HL-60 (cell line): ENCODE results near the gene CD93.

Experiments used
- GABPA ChIP-seq: IDR thresholded peaks from 2 replicates; pipeline ENCODE4 v1.6.1; 2012; ENCODE audit warnings: low read depth
- POLR2AphosphoS5 ChIP-seq: IDR thresholded peaks from 2 replicates; pipeline ENCODE4 v1.6.1; 2012; ENCODE audit warnings: low read depth
- SPI1 ChIP-seq: IDR thresholded peaks from 2 replicates; pipeline ENCODE4 v1.6.1; 2012; ENCODE audit warnings: low read depth, mild to moderate bottlenecking, borderline replicate concordance
- TF ChIP-seq, protein P1 (sequence below): IDR thresholded peaks from 2 replicates; pipeline ENCODE4 v1.6.1; 2012; ENCODE audit warnings: low read depth; ENCODE audit not compliant: insufficient replicate concordance
- TF ChIP-seq, protein P2 (sequence below): IDR thresholded peaks from one replicate; pipeline ENCODE4 v1.5.1; 2011; ENCODE audit warnings: low read length, control low read depth, inconsistent platforms; ENCODE audit not compliant: insufficient read depth

DNA sequence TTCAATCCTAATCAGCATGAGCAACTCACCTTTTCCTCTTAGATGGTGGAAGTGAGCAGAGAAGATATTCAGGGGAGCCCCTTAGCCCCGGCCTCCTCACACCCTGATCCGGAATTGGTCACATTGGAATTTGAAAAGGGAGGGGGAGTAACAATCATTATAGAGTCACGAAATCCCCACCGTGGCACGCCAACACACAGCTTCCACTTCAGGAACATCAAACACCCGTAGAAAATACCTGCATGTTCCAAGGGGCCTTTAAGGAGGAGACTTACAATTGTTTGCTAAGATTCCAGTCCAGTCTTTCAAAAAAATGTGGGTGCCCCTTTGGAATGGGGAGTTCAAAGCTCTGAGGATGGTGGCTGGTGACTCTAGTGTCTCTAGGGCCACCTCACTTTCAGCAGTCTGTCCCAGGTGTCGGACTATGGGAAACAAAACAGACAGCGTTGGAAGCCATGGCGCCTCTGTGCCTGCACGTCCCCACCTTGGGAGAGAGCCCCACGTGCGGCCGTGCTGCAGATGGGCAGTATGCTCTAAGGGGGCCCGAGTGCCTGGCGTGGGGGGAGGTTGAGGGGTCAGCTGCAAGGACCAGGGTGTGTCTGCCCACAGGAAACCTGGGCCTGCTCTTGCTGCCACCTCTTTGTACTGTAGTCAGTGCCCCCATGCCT, 2.4 kb downstream of the CD93 start:
- TF ChIP-seq, protein P1, sequence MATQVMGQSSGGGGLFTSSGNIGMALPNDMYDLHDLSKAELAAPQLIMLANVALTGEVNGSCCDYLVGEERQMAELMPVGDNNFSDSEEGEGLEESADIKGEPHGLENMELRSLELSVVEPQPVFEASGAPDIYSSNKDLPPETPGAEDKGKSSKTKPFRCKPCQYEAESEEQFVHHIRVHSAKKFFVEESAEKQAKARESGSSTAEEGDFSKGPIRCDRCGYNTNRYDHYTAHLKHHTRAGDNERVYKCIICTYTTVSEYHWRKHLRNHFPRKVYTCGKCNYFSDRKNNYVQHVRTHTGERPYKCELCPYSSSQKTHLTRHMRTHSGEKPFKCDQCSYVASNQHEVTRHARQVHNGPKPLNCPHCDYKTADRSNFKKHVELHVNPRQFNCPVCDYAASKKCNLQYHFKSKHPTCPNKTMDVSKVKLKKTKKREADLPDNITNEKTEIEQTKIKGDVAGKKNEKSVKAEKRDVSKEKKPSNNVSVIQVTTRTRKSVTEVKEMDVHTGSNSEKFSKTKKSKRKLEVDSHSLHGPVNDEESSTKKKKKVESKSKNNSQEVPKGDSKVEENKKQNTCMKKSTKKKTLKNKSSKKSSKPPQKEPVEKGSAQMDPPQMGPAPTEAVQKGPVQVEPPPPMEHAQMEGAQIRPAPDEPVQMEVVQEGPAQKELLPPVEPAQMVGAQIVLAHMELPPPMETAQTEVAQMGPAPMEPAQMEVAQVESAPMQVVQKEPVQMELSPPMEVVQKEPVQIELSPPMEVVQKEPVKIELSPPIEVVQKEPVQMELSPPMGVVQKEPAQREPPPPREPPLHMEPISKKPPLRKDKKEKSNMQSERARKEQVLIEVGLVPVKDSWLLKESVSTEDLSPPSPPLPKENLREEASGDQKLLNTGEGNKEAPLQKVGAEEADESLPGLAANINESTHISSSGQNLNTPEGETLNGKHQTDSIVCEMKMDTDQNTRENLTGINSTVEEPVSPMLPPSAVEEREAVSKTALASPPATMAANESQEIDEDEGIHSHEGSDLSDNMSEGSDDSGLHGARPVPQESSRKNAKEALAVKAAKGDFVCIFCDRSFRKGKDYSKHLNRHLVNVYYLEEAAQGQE, result no peak
- TF ChIP-seq, protein P2, sequence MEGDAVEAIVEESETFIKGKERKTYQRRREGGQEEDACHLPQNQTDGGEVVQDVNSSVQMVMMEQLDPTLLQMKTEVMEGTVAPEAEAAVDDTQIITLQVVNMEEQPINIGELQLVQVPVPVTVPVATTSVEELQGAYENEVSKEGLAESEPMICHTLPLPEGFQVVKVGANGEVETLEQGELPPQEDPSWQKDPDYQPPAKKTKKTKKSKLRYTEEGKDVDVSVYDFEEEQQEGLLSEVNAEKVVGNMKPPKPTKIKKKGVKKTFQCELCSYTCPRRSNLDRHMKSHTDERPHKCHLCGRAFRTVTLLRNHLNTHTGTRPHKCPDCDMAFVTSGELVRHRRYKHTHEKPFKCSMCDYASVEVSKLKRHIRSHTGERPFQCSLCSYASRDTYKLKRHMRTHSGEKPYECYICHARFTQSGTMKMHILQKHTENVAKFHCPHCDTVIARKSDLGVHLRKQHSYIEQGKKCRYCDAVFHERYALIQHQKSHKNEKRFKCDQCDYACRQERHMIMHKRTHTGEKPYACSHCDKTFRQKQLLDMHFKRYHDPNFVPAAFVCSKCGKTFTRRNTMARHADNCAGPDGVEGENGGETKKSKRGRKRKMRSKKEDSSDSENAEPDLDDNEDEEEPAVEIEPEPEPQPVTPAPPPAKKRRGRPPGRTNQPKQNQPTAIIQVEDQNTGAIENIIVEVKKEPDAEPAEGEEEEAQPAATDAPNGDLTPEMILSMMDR, result no peak
- no peak for TF ChIP-seq GABPA
- no peak for TF ChIP-seq POLR2AphosphoS5
- TF ChIP-seq SPI1, result no peak
